GM19193 (cell line): ENCODE results near the gene PRKCB.

Experiments
- POLR2A ChIP-seq: IDR thresholded peaks from 4 replicates; pipeline ENCODE4 v1.6.1; 2011; ENCODE audit not compliant: insufficient read depth, insufficient read length; ENCODE audit errors: extremely low read depth

The PRKCB gene

GRCh38 chr16:23848958-23849357 is 13.2 kb downstream of the PRKCB start:
- TF ChIP-seq POLR2A, result no peak

- no peak for TF ChIP-seq POLR2A
These were observed 17.2 kb downstream of the PRKCB start for GRCh38 chr16:23852794-23853562.

GRCh38 chr16:23855010-23855409 is 19.2 kb downstream of the PRKCB start:
- TF ChIP-seq POLR2A, result no peak

GRCh38 chr16:23856251-23856709 is 20.5 kb downstream of the PRKCB start:
- TF ChIP-seq POLR2A, result no peak

GRCh38 chr16:23857256-23857880 is 21.6 kb downstream of the PRKCB start:
- no peak for TF ChIP-seq POLR2A

GRCh38 chr16:23857881-23858269 is 22.1 kb downstream of the PRKCB start:
- no peak for TF ChIP-seq POLR2A

GRCh38 chr16:23858542-23858941 is 22.8 kb downstream of the PRKCB start:
- no peak for TF ChIP-seq POLR2A

GRCh38 chr16:23859713-23860269 is 24.0 kb downstream of the PRKCB start:
- no peak for TF ChIP-seq POLR2A

- no peak for TF ChIP-seq POLR2A
These were observed 26.1 kb downstream of the PRKCB start for GRCh38 chr16:23861874-23862273.

GRCh38 chr16:23862556-23862955 is 26.8 kb downstream of the PRKCB start:
- no peak for TF ChIP-seq POLR2A

GRCh38 chr16:23863511-23864422 is 28.0 kb downstream of the PRKCB start:
- TF ChIP-seq POLR2A, result peak; percentile 40

- no peak for TF ChIP-seq POLR2A
These were observed 30.1 kb downstream of the PRKCB start for GRCh38 chr16:23865853-23866252.

GRCh38 chr16:23866621-23867020 is 30.8 kb downstream of the PRKCB start:
- TF ChIP-seq POLR2A, result no peak

- TF ChIP-seq POLR2A, result no peak
These were observed 31.8 kb downstream of the PRKCB start for GRCh38 chr16:23867566-23867965.

GRCh38 chr16:23868136-23868535 is 32.4 kb downstream of the PRKCB start:
- no peak for TF ChIP-seq POLR2A

GRCh38 chr16:23869052-23869451 is 33.3 kb downstream of the PRKCB start:
- no peak for TF ChIP-seq POLR2A

- TF ChIP-seq POLR2A, result no peak
These were observed 36.1 kb downstream of the PRKCB start for GRCh38 chr16:23871924-23872323.
